Measurements from ENCODE around the gene LNPEP.

Gene LNPEP

GRCh38 chr5:96958977-96959376, 23.1 kb downstream of the LNPEP start:
- TF ChIP-seq CTCF (conservative IDR thresholded peaks at IDR 0.05; ENCODE audit: low read length) = no peak
- no peak overlapping the region for H3K4me3 ChIP-seq (ENCODE audit: low read length)
- no peak for DNase-seq (ENCODE audit: low read depth)

- no peak for DNase-seq (ENCODE audit: low read depth)
- TF ChIP-seq CTCF (conservative IDR thresholded peaks at IDR 0.05; ENCODE audit: low read length) = no peak
- H3K4me3 ChIP-seq (ENCODE audit: low read length) = no peak overlapping the region
Observed at GRCh38 chr5:96961053-96961452, 25.2 kb downstream of the LNPEP start.

GRCh38 chr5:96962540-96962991, 26.7 kb downstream of the LNPEP start:
- H3K4me3 ChIP-seq (ENCODE audit: low read length) = no peak overlapping the region
- TF ChIP-seq CTCF (conservative IDR thresholded peaks at IDR 0.05; ENCODE audit: low read length) = no peak
- DNase-seq (ENCODE audit: low read depth) = no peak

- peak; percentile 79 for DNase-seq (ENCODE audit: low read depth)
- H3K4me3 ChIP-seq (ENCODE audit: low read length) = no peak overlapping the region
- no peak for TF ChIP-seq CTCF (conservative IDR thresholded peaks at IDR 0.05; ENCODE audit: low read length)
Observed at GRCh38 chr5:96963267-96963666, 27.4 kb downstream of the LNPEP start.

- no peak for DNase-seq (ENCODE audit: low read depth)
- no peak overlapping the region for H3K4me3 ChIP-seq (ENCODE audit: low read length)
- TF ChIP-seq CTCF (conservative IDR thresholded peaks at IDR 0.05; ENCODE audit: low read length) = no peak
Observed at GRCh38 chr5:96966801-96967200, 30.9 kb downstream of the LNPEP start.

- TF ChIP-seq CTCF (conservative IDR thresholded peaks at IDR 0.05; ENCODE audit: low read length) = no peak
- no peak overlapping the region for H3K4me3 ChIP-seq (ENCODE audit: low read length)
- DNase-seq (ENCODE audit: low read depth) = no peak
Observed at GRCh38 chr5:96967400-96967799, 31.5 kb downstream of the LNPEP start.

GRCh38 chr5:96968074-96968473, 32.2 kb downstream of the LNPEP start:
- H3K4me3 ChIP-seq (ENCODE audit: low read length) = no peak overlapping the region
- peak; percentile 47 for DNase-seq (ENCODE audit: low read depth)
- TF ChIP-seq CTCF (conservative IDR thresholded peaks at IDR 0.05; ENCODE audit: low read length) = no peak

Data from AG10803 (cell line).